ENCODE results near the gene PPP1R7. TPM values are rescaled to one million over a fixed set of nuclear protein-coding genes. Genes with fewer than 3 reads are reported as not detected.

PPP1R7 gene
- total and polyA plus RNA-seq, 8 donors = 61.6 to 80.0 (median 71.3) TPM

GRCh38 chr2:241224018-241224850, 74.0 kb downstream of the PPP1R7 start:
- Histone ChIP-seq H3K4me3 (no peak overlapping the region), H3K27ac (no peak overlapping the region), H3K9me3 (no peaks in the 10 kb centered on the region), H3K27me3 (no peaks in the 10 kb centered on the region), H3K4me1 (peaks cover 0 to 12% of the 10 kb centered on the region in 2 donors), H3K36me3 (peaks cover 0 to 43% of the 10 kb centered on the region in 2 donors)
- no peak for TF ChIP-seq CTCF (IDR thresholded peaks at IDR 0.05)
- peak in 2 of 4 donors; percentile 56 to 72 for DNase-seq
- peak; percentile 22 for ATAC-seq
- intact Hi-C loops (cut with DNase I) = no loop called here

GRCh38 chr2:241224851-241225438, 74.7 kb downstream of the PPP1R7 start:
- H3K36me3 ChIP-seq = peaks cover 0 to 50% of the 10 kb centered on the region in 2 donors
- no peaks in the 10 kb centered on the region for H3K9me3 ChIP-seq
- no peak for TF ChIP-seq CTCF (IDR thresholded peaks at IDR 0.05)
- peaks cover 0 to 10% of the 10 kb centered on the region in 2 donors for H3K4me1 ChIP-seq
- no peak overlapping the region for H3K4me3 ChIP-seq
- ATAC-seq = no peak
- H3K27ac ChIP-seq = no peak overlapping the region
- DNase-seq = no peak
- intact Hi-C loops (cut with DNase I) = no loop called here
- no peaks in the 10 kb centered on the region for H3K27me3 ChIP-seq

- TF ChIP-seq CTCF (IDR thresholded peaks at IDR 0.05) = no peak
- H3K27ac ChIP-seq = no peak overlapping the region
- no peak overlapping the region for H3K4me3 ChIP-seq
- ATAC-seq (no peak), DNase-seq (peak in 1 of 4 donors; percentile 64)
- peaks cover 0 to 10% of the 10 kb centered on the region in 2 donors for H3K4me1 ChIP-seq
- intact Hi-C loops (cut with DNase I) = no loop called here
- no peaks in the 10 kb centered on the region for H3K9me3 ChIP-seq
- H3K27me3 ChIP-seq = no peaks in the 10 kb centered on the region
- H3K36me3 ChIP-seq = peaks cover 0 to 56% of the 10 kb centered on the region in 2 donors
Observed at GRCh38 chr2:241225545-241225944, 75.3 kb downstream of the PPP1R7 start.

- Histone ChIP-seq H3K27me3 (no peaks in the 10 kb centered on the region), H3K4me1 (peaks cover 0 to 10% of the 10 kb centered on the region in 2 donors), H3K9me3 (no peaks in the 10 kb centered on the region), H3K4me3 (no peak overlapping the region), H3K36me3 (peaks cover 0 to 60% of the 10 kb centered on the region in 2 donors), H3K27ac (no peak overlapping the region)
- DNase-seq = peak in 1 of 4 donors; percentile 41
- intact Hi-C loops (cut with DNase I) = no loop called here
- no peak for TF ChIP-seq CTCF (IDR thresholded peaks at IDR 0.05)
- no peak for ATAC-seq
Observed at GRCh38 chr2:241225983-241226382, 75.7 kb downstream of the PPP1R7 start.

Measured in left lung (tissue), 10 donors.